LNCaP clone FGC (cell line): ENCODE results near the gene AOPEP.

ENCODE experiments used
- DNase-seq: peaks from one replicate; pipeline ENCODE4 v3.0.0-alpha.2; 2011; ENCODE audit warnings: low read depth
- H3K4me3 ChIP-seq: 2 replicates; pipeline ENCODE4 v1.5.1; 2011; ENCODE audit warnings: mild to moderate bottlenecking, low read depth, low read length, control low read depth
- CTCF ChIP-seq: IDR thresholded peaks from 2 replicates; pipeline ENCODE4 v1.5.1; 2012; ENCODE audit warnings: mild to moderate bottlenecking; ENCODE audit not compliant: control insufficient read depth, insufficient read depth; ENCODE audit errors: extremely low read depth

Gene AOPEP

DNA sequence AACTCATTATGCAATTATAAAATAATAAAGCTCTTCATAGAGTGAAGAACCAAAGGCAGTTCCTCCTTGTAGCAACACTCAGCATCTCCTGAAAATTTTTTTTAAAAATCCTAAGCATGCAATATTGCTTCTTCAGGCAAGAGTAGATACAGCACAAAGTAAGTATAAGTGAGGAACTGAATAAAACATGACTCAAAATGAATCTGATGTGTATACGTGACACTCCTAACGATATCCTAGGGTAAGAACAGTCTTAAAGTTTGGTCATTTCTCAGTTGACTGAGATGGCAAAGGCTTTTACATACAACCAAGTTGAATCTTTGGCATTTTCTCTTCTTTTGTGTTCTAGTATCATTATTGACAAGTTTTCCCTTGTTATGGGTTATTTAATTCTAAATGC lies 41.1 kb upstream of the AOPEP start:
- no peak for DNase-seq
- H3K4me3 ChIP-seq: no peak overlapping the region
- TF ChIP-seq CTCF: no peak

GRCh38 chr9:94687451-94687850 lies 39.0 kb upstream of the AOPEP start:
- TF ChIP-seq CTCF: no peak
- no peak overlapping the region for H3K4me3 ChIP-seq
- DNase-seq: no peak

- no peak for TF ChIP-seq CTCF
Observed at GRCh38 chr9:94690344-94690743, 36.2 kb upstream of the AOPEP start.

DNA sequence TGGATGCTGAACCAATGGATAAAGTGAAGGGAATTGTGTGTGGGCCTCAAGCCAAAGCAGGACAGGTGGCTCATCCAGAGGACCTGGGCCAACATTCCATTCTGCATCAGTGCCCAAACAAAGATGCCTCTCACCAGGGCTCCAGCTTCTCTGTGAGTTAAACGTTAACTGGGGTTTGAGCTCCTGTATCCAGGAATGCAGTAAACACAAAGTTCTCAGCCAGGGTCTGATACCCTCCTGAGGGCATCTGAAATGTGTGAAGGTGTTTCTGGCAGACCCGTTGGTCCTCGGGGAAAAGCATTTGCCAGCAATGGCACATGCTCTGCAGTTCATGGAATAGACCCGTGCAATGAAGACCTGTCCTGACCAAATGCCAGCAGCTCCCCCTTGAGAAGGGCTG lies 33.9 kb upstream of the AOPEP start:
- no peak for TF ChIP-seq CTCF
- no peak for DNase-seq
- H3K4me3 ChIP-seq: no peak overlapping the region

More at GRCh38 chr9:94690344-94690743, 36.2 kb upstream of the AOPEP start:
- DNase-seq: no peak
- no peak overlapping the region for H3K4me3 ChIP-seq

GRCh38 chr9:94693485-94694204 lies 32.9 kb upstream of the AOPEP start:
- TF ChIP-seq CTCF: no peak
- no peak for DNase-seq
- H3K4me3 ChIP-seq: no peak overlapping the region

DNA sequence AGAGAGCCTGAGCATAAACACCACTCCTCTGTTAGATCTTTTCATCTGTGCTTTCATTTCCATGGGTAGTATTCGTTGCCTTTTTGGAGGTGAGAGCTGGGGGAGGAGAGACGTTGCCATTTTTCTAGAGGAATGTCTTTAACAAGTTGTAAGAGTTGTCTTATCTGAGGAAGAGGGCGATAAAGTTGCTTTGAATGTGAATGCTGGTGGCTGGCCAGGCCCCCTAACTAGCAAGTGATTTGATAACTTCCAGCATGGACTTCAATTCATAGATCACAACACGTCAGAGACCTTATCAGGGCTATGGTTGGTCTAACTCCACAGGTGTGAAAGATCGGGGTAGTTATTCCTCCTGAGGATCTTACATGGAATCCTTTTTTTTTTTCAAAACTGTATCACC lies 30.0 kb upstream of the AOPEP start:
- no peak for TF ChIP-seq CTCF
- no peak for DNase-seq
- no peak overlapping the region for H3K4me3 ChIP-seq
